RWPE1 (cell line): ENCODE measurements around the gene TVP23A.

Experiments used
- CTCF ChIA-PET: fragments of 350-600 bp; sonication (Branson Sonifier 250); formaldehyde crosslinking; extraction: SDS; loops from one replicate; lab custom pipeline; 2021; lab: Yijun Ruan, JAX
- POLR2A ChIA-PET: fragments of 400-600 bp; formaldehyde crosslinking; extraction: SDS; loops from one replicate; lab custom pipeline; 2020; ENCODE audit warnings: antibody characterized with exemption; ENCODE audit not compliant: low non-redundant PET; lab: Yijun Ruan, JAX
- DNase-seq: peaks from one replicate; pipeline ENCODE4 v3.0.0; 2012; ENCODE audit warnings: low spot score
- H3K27ac ChIP-seq: fragments of 450-650 bp; 2 replicates; pipeline ENCODE4 v1.5.1; 2017
- TF ChIP-seq, protein P1 (sequence below): fragments of 450-650 bp; conservative IDR thresholded peaks from 2 replicates; pipeline ENCODE4 v1.5.1; 2017; ENCODE audit warnings: low read depth, mild to moderate bottlenecking

Gene TVP23A

DNA sequence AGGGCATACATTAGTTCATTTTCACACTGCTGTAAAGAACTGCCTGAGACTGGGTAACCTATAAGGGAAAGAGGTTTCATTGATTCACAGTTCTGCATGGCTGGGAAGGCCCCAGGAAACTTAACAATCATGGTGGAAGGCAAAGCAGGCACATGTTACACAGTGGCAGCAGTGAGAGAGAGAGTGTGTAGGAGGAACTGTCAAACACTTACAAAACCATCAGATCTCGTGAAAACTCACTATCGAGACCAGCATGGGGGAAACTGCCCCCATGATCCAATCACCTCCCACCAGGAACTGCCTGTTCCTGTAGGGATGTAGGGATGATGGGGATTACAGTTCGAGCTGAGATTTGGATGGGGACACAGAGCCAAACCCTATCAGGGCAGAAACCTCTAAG, 57.7 kb downstream of the TVP23A start:
- no peak for DNase-seq
- ChIA-PET POLR2A (no interaction called here), CTCF (interaction anchor here (1.2 kb wide), 1 partner anchor 158 kb away, joined by 3 read pairs; no protein-coding TSS in a partner anchor)
- H3K27ac ChIP-seq, result no peak overlapping the region
- TF ChIP-seq, protein P1, sequence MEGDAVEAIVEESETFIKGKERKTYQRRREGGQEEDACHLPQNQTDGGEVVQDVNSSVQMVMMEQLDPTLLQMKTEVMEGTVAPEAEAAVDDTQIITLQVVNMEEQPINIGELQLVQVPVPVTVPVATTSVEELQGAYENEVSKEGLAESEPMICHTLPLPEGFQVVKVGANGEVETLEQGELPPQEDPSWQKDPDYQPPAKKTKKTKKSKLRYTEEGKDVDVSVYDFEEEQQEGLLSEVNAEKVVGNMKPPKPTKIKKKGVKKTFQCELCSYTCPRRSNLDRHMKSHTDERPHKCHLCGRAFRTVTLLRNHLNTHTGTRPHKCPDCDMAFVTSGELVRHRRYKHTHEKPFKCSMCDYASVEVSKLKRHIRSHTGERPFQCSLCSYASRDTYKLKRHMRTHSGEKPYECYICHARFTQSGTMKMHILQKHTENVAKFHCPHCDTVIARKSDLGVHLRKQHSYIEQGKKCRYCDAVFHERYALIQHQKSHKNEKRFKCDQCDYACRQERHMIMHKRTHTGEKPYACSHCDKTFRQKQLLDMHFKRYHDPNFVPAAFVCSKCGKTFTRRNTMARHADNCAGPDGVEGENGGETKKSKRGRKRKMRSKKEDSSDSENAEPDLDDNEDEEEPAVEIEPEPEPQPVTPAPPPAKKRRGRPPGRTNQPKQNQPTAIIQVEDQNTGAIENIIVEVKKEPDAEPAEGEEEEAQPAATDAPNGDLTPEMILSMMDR, result no peak

DNA sequence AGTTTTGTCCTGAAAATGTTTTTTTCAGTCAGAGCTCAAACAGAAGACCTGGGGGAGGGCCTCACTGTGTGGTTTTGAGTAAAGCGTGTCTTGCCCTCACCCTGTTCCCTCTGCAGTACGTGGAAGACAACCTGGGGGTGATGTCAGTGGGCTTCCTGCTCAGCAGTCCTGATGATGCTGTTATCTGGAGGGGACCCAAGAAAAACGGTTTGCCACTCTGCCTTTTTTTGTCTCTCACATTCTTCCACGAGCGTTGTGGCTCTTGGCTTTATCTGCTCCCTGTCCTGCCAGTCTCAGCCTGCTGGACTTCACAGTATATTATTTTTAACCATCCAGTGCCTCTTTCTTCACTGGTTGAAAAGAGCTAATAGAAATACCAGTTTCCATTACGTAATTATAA, 62.0 kb downstream of the TVP23A start:
- no peak for DNase-seq
- TF ChIP-seq, protein P1, result no peak
- POLR2A ChIA-PET, result no interaction called here
- CTCF ChIA-PET, result interaction anchor here (1.2 kb wide), 1 partner anchor 247 kb away, joined by 3 read pairs; no protein-coding TSS in a partner anchor
- H3K27ac ChIP-seq, result no peak overlapping the region

DNA sequence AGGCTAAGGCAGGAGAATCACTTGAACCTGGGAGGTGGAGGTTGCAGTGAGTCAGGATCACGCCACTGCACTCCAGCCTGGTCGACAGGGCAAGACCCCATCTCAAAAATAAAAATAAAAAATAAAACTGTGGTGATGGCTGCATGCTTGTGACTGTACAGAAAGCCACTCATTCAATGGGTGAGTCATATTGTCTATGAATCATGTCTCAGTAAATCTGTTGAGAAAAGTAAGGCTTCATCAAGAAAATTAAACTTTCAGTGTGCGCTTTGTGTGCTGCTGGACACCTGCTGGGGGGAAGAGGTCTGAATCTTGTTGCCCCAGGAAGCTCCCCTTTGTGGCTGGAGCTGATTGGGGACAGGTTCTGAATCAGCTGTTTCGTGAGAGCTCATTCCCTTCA, 63.7 kb downstream of the TVP23A start:
- ChIA-PET CTCF (interaction anchor here (0.7 to 1.1 kb wide), 2 partner anchors 163 to 180 kb away, joined by 3 read pairs; no protein-coding TSS in a partner anchor), POLR2A (no interaction called here)
- H3K27ac ChIP-seq, result peak overlapping the region; percentile 19; the same call in 1 of the 2 replicates
- peak; percentile 17 for DNase-seq
- TF ChIP-seq, protein P1, result no peak

DNA sequence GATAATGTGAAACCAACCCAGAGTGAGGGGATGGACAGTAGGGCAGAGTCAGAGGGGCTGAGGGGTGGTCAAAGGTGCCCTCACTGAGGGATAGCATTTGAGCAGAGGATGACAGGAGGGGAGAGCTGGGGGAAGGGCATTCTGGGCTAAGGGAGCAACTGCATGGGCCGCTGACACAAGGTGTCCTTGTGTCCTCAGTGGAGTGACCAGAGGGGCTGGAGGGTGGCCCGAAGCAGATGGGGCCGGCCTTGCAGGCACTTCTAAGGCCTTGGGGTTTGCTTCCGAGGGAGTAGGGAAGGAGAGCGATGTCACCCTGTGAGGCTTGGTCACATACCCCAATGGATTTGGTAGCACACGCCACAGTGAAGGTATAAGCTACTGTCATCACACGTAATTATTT, 64.9 kb downstream of the TVP23A start:
- CTCF ChIA-PET, result no interaction called here
- DNase-seq, result no peak
- POLR2A ChIA-PET, result no interaction called here
- TF ChIP-seq, protein P1, result no peak
- H3K27ac ChIP-seq, result no peak overlapping the region

DNA sequence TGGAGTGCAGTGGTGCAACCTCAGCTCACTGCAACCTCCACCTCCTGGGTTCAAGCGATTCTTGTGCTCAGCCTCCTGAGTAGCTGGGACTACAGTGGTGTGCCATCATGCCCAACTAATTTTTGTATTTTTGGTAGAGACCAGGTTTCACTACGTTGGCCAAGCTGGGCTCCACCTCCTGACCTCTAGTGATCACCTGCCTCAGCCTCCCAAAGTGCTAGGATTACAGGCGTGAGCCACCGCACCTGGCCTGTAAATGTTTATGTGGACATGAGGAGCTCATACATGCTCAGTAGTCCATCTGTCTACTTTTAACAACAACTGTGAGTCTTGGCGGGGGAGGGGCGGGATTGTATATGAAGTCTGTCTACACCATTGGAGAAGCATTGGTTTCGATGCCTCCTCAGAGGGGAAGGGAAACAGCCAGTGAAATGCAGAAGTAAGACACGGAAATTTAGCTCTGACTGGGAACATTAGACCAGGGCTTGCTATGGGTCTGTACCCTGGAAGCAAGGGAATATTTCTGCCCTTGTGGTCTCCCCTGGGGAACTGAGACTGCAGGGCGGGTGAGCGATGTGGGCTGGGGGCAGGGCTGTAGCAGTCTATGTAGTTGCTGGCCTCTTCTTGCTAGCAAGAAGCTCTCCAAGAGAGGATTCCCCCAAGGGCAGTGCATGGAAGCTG, 65.6 kb downstream of the TVP23A start:
- DNase-seq, result no peak
- ChIA-PET CTCF (interaction anchor here (1.5 kb wide), 1 partner anchor 166 kb away, joined by 6 read pairs; no protein-coding TSS in a partner anchor), POLR2A (interaction anchor here (0.6 kb wide), 2 partner anchors 44 to 148 kb away, joined by 3 to 4 read pairs; no protein-coding TSS in a partner anchor)
- H3K27ac ChIP-seq, result no peak overlapping the region
- TF ChIP-seq, protein P1, result no peak

DNA sequence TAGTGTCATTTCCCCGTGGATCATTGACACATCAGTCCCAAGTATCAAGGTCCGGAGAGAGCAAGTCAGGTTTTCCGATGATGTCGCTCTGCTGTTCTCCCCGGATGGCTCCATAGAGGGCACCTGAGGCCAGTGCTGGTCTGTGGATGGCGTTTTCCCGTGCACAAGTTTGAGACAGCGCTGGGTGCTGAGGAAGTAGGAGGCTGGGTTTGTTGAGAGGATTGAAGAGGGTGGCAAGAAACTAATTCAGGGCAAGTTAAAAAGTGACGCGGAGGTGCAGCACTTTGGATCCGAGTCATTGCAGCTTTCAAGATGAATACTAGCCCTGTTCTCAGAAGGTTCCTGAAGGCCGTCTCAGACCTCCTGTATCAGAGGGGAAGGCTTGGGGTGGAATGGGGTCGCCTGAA, 67.3 kb downstream of the TVP23A start:
- CTCF ChIA-PET, result interaction anchor here (2.4 kb wide), 1 partner anchor 167 kb away, joined by 9 read pairs; no protein-coding TSS in a partner anchor
- H3K27ac ChIP-seq, result no peak overlapping the region
- no peak for DNase-seq

More for the DNA sequence above, 67.3 kb downstream of the TVP23A start:
- TF ChIP-seq, protein P1, result no peak
- POLR2A ChIA-PET, result no interaction called here
